ENCODE measurements around the gene PRR14. TPM values are rescaled to one million over a fixed set of nuclear protein-coding genes. Genes with fewer than 3 reads are reported as not detected.
"Not testable (repeated sequence)": the region's sequence is repeated elsewhere in the genome, so short reads cannot be mapped to it uniquely, and the experiment has no call there.

PRR14 gene
- total RNA-seq, 1 donor from 2014 or later = 79.6 TPM

GRCh38 chr16:30628628-30629540 lies 21.9 kb upstream of the PRR14 start:
- Mint-ChIP-seq H3K27ac (ENCODE audit: unreplicated experiment) (no peak overlapping the region), H3K9me3 (ENCODE audit: unreplicated experiment) (no peaks in the 10 kb centered on the region), H3K4me3 (ENCODE audit: unreplicated experiment) (no peak overlapping the region), H3K36me3 (ENCODE audit: unreplicated experiment) (no peaks in the 10 kb centered on the region), H3K4me1 (ENCODE audit: low read depth, unreplicated experiment) (no peaks in the 10 kb centered on the region), H3K27me3 (ENCODE audit: unreplicated experiment) (peaks cover 3% of the 10 kb centered on the region)
- TF ChIP-seq, protein P1, sequence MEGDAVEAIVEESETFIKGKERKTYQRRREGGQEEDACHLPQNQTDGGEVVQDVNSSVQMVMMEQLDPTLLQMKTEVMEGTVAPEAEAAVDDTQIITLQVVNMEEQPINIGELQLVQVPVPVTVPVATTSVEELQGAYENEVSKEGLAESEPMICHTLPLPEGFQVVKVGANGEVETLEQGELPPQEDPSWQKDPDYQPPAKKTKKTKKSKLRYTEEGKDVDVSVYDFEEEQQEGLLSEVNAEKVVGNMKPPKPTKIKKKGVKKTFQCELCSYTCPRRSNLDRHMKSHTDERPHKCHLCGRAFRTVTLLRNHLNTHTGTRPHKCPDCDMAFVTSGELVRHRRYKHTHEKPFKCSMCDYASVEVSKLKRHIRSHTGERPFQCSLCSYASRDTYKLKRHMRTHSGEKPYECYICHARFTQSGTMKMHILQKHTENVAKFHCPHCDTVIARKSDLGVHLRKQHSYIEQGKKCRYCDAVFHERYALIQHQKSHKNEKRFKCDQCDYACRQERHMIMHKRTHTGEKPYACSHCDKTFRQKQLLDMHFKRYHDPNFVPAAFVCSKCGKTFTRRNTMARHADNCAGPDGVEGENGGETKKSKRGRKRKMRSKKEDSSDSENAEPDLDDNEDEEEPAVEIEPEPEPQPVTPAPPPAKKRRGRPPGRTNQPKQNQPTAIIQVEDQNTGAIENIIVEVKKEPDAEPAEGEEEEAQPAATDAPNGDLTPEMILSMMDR (IDR thresholded peaks at IDR 0.05; ENCODE audit: partially characterized antibody, unreplicated experiment) = peak; percentile 86
- DNase-seq = peak; percentile 94

- not testable (repeated sequence) for H3K36me3 Mint-ChIP-seq (ENCODE audit: unreplicated experiment); DNase-seq; H3K9me3 Mint-ChIP-seq (ENCODE audit: unreplicated experiment); H3K27ac Mint-ChIP-seq (ENCODE audit: unreplicated experiment); H3K4me3 Mint-ChIP-seq (ENCODE audit: unreplicated experiment); H3K4me1 Mint-ChIP-seq (ENCODE audit: low read depth, unreplicated experiment); H3K27me3 Mint-ChIP-seq (ENCODE audit: unreplicated experiment)
Observed at GRCh38 chr16:30632454-30632853, 18.3 kb upstream of the PRR14 start.

DNA sequence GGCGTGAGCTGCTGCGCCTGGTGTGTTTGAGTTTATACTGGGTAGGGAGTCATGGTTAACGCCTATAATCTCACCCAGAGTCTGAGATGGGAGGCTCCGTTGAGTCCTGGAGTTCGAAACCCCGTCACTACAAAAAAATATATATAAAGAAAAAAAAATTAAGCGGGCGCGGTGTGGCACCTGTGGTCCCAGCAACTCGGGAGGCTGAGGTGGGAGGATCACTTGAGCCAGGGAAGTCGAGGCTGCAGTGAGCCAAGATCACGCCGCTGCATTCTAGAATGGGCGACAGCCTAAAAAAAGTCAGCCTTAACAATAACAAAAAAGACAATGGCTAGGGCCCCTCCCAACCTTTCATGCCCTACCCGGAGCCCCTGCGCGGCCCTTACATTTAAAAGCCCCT lies 17.2 kb upstream of the PRR14 start:
- no peak for DNase-seq
- peak overlapping the region; percentile 97 for H3K4me3 Mint-ChIP-seq (ENCODE audit: unreplicated experiment)
- peaks cover 4% of the 10 kb centered on the region for H3K27me3 Mint-ChIP-seq (ENCODE audit: unreplicated experiment)
- H3K4me1 Mint-ChIP-seq (ENCODE audit: low read depth, unreplicated experiment) = peaks cover 4% of the 10 kb centered on the region
- no peak overlapping the region for H3K27ac Mint-ChIP-seq (ENCODE audit: unreplicated experiment)
- no peaks in the 10 kb centered on the region for H3K36me3 Mint-ChIP-seq (ENCODE audit: unreplicated experiment)
- peaks cover 3% of the 10 kb centered on the region for H3K9me3 Mint-ChIP-seq (ENCODE audit: unreplicated experiment)
- TF ChIP-seq, protein P1 (IDR thresholded peaks at IDR 0.05; ENCODE audit: partially characterized antibody, unreplicated experiment) = no peak

- DNase-seq = no peak
- peaks cover 4% of the 10 kb centered on the region for H3K4me1 Mint-ChIP-seq (ENCODE audit: low read depth, unreplicated experiment)
- peaks cover 4% of the 10 kb centered on the region for H3K27me3 Mint-ChIP-seq (ENCODE audit: unreplicated experiment)
- peaks cover 3% of the 10 kb centered on the region for H3K9me3 Mint-ChIP-seq (ENCODE audit: unreplicated experiment)
- H3K36me3 Mint-ChIP-seq (ENCODE audit: unreplicated experiment) = no peaks in the 10 kb centered on the region
- TF ChIP-seq, protein P1 (IDR thresholded peaks at IDR 0.05; ENCODE audit: partially characterized antibody, unreplicated experiment) = no peak
- no peak overlapping the region for H3K4me3 Mint-ChIP-seq (ENCODE audit: unreplicated experiment)
- no peak overlapping the region for H3K27ac Mint-ChIP-seq (ENCODE audit: unreplicated experiment)
Observed at GRCh38 chr16:30636599-30636998, 14.2 kb upstream of the PRR14 start.

- not testable (repeated sequence) for H3K36me3 Mint-ChIP-seq (ENCODE audit: unreplicated experiment); H3K4me3 Mint-ChIP-seq (ENCODE audit: unreplicated experiment); H3K27me3 Mint-ChIP-seq (ENCODE audit: unreplicated experiment); DNase-seq; H3K9me3 Mint-ChIP-seq (ENCODE audit: unreplicated experiment); H3K27ac Mint-ChIP-seq (ENCODE audit: unreplicated experiment); H3K4me1 Mint-ChIP-seq (ENCODE audit: low read depth, unreplicated experiment)
Observed at GRCh38 chr16:30637139-30637538, 13.6 kb upstream of the PRR14 start.

- H3K9me3 Mint-ChIP-seq (ENCODE audit: unreplicated experiment) = peaks cover 3% of the 10 kb centered on the region
- peaks cover 4% of the 10 kb centered on the region for H3K27me3 Mint-ChIP-seq (ENCODE audit: unreplicated experiment)
- TF ChIP-seq, protein P1 (IDR thresholded peaks at IDR 0.05; ENCODE audit: partially characterized antibody, unreplicated experiment) = no peak
- DNase-seq = no peak
- H3K4me3 Mint-ChIP-seq (ENCODE audit: unreplicated experiment) = no peak overlapping the region
- H3K4me1 Mint-ChIP-seq (ENCODE audit: low read depth, unreplicated experiment) = peaks cover 4% of the 10 kb centered on the region
- no peak overlapping the region for H3K27ac Mint-ChIP-seq (ENCODE audit: unreplicated experiment)
- H3K36me3 Mint-ChIP-seq (ENCODE audit: unreplicated experiment) = no peaks in the 10 kb centered on the region
Observed at GRCh38 chr16:30637944-30638343, 12.8 kb upstream of the PRR14 start.

Measured in glutamatergic neuron (in vitro differentiated cells).